ENCODE data around the gene FBXO45.

Gene FBXO45

GRCh38 chr3:196624907-196625306 is 56.4 kb downstream of the FBXO45 start:
- TF ChIP-seq RAD21 (IDR thresholded peaks at IDR 0.05; ENCODE audit: low read depth) (no peak), CREB1 (IDR thresholded peaks at IDR 0.05; ENCODE audit: low read depth) (no peak), REST (IDR thresholded peaks at IDR 0.05; ENCODE audit: low read depth) (no peak), FOXM1 (IDR thresholded peaks at IDR 0.05; ENCODE audit: borderline replicate concordance, low read depth) (no peak), NFIC (IDR thresholded peaks at IDR 0.05) (no peak), YY1 (IDR thresholded peaks at IDR 0.05; ENCODE audit: low read depth) (no peak), MAX (IDR thresholded peaks at IDR 0.05) (no peak), TCF12 (IDR thresholded peaks at IDR 0.05; ENCODE audit: low read depth) (no peak), EP300 (IDR thresholded peaks at IDR 0.05; ENCODE audit: borderline replicate concordance) (no peak), TEAD4 (IDR thresholded peaks at IDR 0.05) (no peak), CEBPB (IDR thresholded peaks at IDR 0.05) (no peak), ZBTB7A (IDR thresholded peaks at IDR 0.05; ENCODE audit: low read depth) (no peak), EGR1 (IDR thresholded peaks at IDR 0.05) (no peak), TAF1 (IDR thresholded peaks at IDR 0.05; ENCODE audit: low read depth) (no peak), USF1 (IDR thresholded peaks at IDR 0.05) (no peak)

GRCh38 chr3:196625331-196625730 is 56.9 kb downstream of the FBXO45 start:
- TF ChIP-seq TEAD4 (IDR thresholded peaks at IDR 0.05) (no peak), ZBTB7A (IDR thresholded peaks at IDR 0.05; ENCODE audit: low read depth) (no peak), CREB1 (IDR thresholded peaks at IDR 0.05; ENCODE audit: low read depth) (no peak)

- TF ChIP-seq EGR1 (IDR thresholded peaks at IDR 0.05) = no peak
- TF ChIP-seq NFIC (IDR thresholded peaks at IDR 0.05) = no peak
- TF ChIP-seq REST (IDR thresholded peaks at IDR 0.05; ENCODE audit: low read depth) = no peak
- TF ChIP-seq CEBPB (IDR thresholded peaks at IDR 0.05) = no peak
- no peak for TF ChIP-seq TAF1 (IDR thresholded peaks at IDR 0.05; ENCODE audit: low read depth)
- TF ChIP-seq RAD21 (IDR thresholded peaks at IDR 0.05; ENCODE audit: low read depth) = no peak
- no peak for TF ChIP-seq USF1 (IDR thresholded peaks at IDR 0.05)
- TF ChIP-seq EP300 (IDR thresholded peaks at IDR 0.05; ENCODE audit: borderline replicate concordance) = no peak
- no peak for TF ChIP-seq TEAD4 (IDR thresholded peaks at IDR 0.05)
- TF ChIP-seq CREB1 (IDR thresholded peaks at IDR 0.05; ENCODE audit: low read depth) = no peak
These were observed 59.4 kb downstream of the FBXO45 start for GRCh38 chr3:196627918-196628231.

- no peak for TF ChIP-seq EGR1 (IDR thresholded peaks at IDR 0.05)
- TF ChIP-seq MAX (IDR thresholded peaks at IDR 0.05) = no peak
- TF ChIP-seq REST (IDR thresholded peaks at IDR 0.05; ENCODE audit: low read depth) = no peak
- TF ChIP-seq TAF1 (IDR thresholded peaks at IDR 0.05; ENCODE audit: low read depth) = no peak
- no peak for TF ChIP-seq FOXM1 (IDR thresholded peaks at IDR 0.05; ENCODE audit: borderline replicate concordance, low read depth)
- no peak for TF ChIP-seq TEAD4 (IDR thresholded peaks at IDR 0.05)
- TF ChIP-seq CREB1 (IDR thresholded peaks at IDR 0.05; ENCODE audit: low read depth) = no peak
- TF ChIP-seq ZBTB7A (IDR thresholded peaks at IDR 0.05; ENCODE audit: low read depth) = no peak
- TF ChIP-seq TCF12 (IDR thresholded peaks at IDR 0.05; ENCODE audit: low read depth) = no peak
These were observed 60.8 kb downstream of the FBXO45 start for GRCh38 chr3:196629228-196629627.

- no peak for TF ChIP-seq CEBPB (IDR thresholded peaks at IDR 0.05)
- TF ChIP-seq FOXM1 (IDR thresholded peaks at IDR 0.05; ENCODE audit: borderline replicate concordance, low read depth) = no peak
- no peak for TF ChIP-seq TCF12 (IDR thresholded peaks at IDR 0.05; ENCODE audit: low read depth)
- TF ChIP-seq REST (IDR thresholded peaks at IDR 0.05; ENCODE audit: low read depth) = no peak
- no peak for TF ChIP-seq YY1 (IDR thresholded peaks at IDR 0.05; ENCODE audit: low read depth)
- no peak for TF ChIP-seq NFIC (IDR thresholded peaks at IDR 0.05)
- TF ChIP-seq RAD21 (IDR thresholded peaks at IDR 0.05; ENCODE audit: low read depth) = no peak
- TF ChIP-seq EP300 (IDR thresholded peaks at IDR 0.05; ENCODE audit: borderline replicate concordance) = no peak
- TF ChIP-seq ZBTB7A (IDR thresholded peaks at IDR 0.05; ENCODE audit: low read depth) = no peak
- TF ChIP-seq TEAD4 (IDR thresholded peaks at IDR 0.05) = no peak
- TF ChIP-seq MAX (IDR thresholded peaks at IDR 0.05) = no peak
- TF ChIP-seq TAF1 (IDR thresholded peaks at IDR 0.05; ENCODE audit: low read depth) = no peak
- TF ChIP-seq EGR1 (IDR thresholded peaks at IDR 0.05) = no peak
These were observed 63.2 kb downstream of the FBXO45 start for GRCh38 chr3:196631682-196632045.
